CD4-positive, alpha-beta memory T cell (primary cell): ENCODE results near the gene RIMBP2. TPM values are rescaled to one million over a fixed set of nuclear protein-coding genes. Genes with fewer than 3 reads are reported as not detected.

Experiments
- CTCF ChIA-PET: fragments of 350-600 bp; sonication (Branson Sonifier 250); formaldehyde crosslinking; loops from one replicate; lab custom pipeline; 2021; ENCODE audit warnings: inconsistent platforms; ENCODE audit not compliant: partially characterized antibody; lab: Charles Lee
- POLR2A ChIA-PET: fragments of 350-600 bp; sonication (Branson Sonifier 250); formaldehyde crosslinking; loops from one replicate; lab custom pipeline; 2021; ENCODE audit not compliant: partially characterized antibody; lab: Charles Lee
- DNase-seq, 5 donors: peaks; one replicate each; pipeline versions ENCODE4 v3.0.0 to v3.0.0-alpha.2; 2020 to 2022; ENCODE audit warnings: mixed read lengths in 1 of 5
- H3K27ac ChIP-seq: one replicate; pipeline ENCODE4 v1.7.0; 2013; ENCODE audit warnings: low read depth, low read length
- H3K27me3 ChIP-seq: 2 replicates; pipeline ENCODE4 v1.7.0; 2013; ENCODE audit warnings: mild to moderate bottlenecking, low read length, moderate library complexity; ENCODE audit not compliant: insufficient read depth
- H3K36me3 ChIP-seq: 2 replicates; pipeline ENCODE4 v1.7.0; 2013; ENCODE audit warnings: mild to moderate bottlenecking, low read length, moderate library complexity; ENCODE audit not compliant: insufficient read depth
- H3K4me1 ChIP-seq: 2 replicates; pipeline ENCODE4 v1.7.0; 2013; ENCODE audit warnings: mild to moderate bottlenecking, low read length, moderate library complexity; ENCODE audit not compliant: insufficient read depth
- H3K4me3 ChIP-seq, 2 donors: one replicate each; pipeline ENCODE4 v1.7.0; 2013; ENCODE audit warnings: low read length in 2 of 2, mild to moderate bottlenecking in 1 of 2
- H3K9me3 ChIP-seq, 2 donors: one replicate each; pipeline ENCODE4 v1.7.0; 2013; ENCODE audit warnings: low read length in 2 of 2, control low read depth in 1 of 2; ENCODE audit not compliant: control insufficient read depth in 1 of 2
- H3K27ac Mint-ChIP-seq, 7 donors: one replicate each; pipeline ENCODE4 v1.8.0; 2020 to 2021; ENCODE audit warnings: mixed read lengths in 7 of 7, mild to moderate bottlenecking in 6 of 7, inconsistent platforms in 3 of 7, moderate library complexity in 3 of 7
- H3K27me3 Mint-ChIP-seq, 2 donors: one replicate each; pipeline ENCODE4 v1.8.0; 2020 to 2021; ENCODE audit warnings: mixed read lengths in 2 of 2
- H3K36me3 Mint-ChIP-seq, 2 donors: one replicate each; pipeline ENCODE4 v1.8.0; 2020 to 2021; ENCODE audit warnings: mixed read lengths in 2 of 2, inconsistent platforms in 1 of 2, mild to moderate bottlenecking in 1 of 2
- H3K4me1 Mint-ChIP-seq, 4 donors: one replicate each; pipeline ENCODE4 v1.8.0; 2020 to 2021; ENCODE audit warnings: mixed read lengths in 4 of 4, mild to moderate bottlenecking in 1 of 4
- H3K4me3 Mint-ChIP-seq, 8 donors: one replicate each; pipeline ENCODE4 v1.8.0; 2020 to 2021; ENCODE audit warnings: mixed read lengths in 8 of 8, mild to moderate bottlenecking in 7 of 8, moderate library complexity in 6 of 8, inconsistent platforms in 3 of 8
- H3K9me3 Mint-ChIP-seq, 8 donors: one replicate each; pipeline ENCODE4 v1.8.0; 2020 to 2021; ENCODE audit warnings: mixed read lengths in 8 of 8, mild to moderate bottlenecking in 5 of 8, inconsistent platforms in 3 of 8, moderate library complexity in 1 of 8
- intact Hi-C: fragments of 100-400 bp; cut with micrococcal nuclease; formaldehyde crosslinking; loops from one replicate; pipeline ENCODE4 v1.15.1; 2023
- polyA plus RNA-seq, 2 donors: library from polyadenylated mRNA; unstranded; fragments of 300-500 nt; fragmentation: Illumina TruSeq; gene quantifications; one replicate each; pipeline ENCODE4 v1.2.3, GENCODE V29; 2021
- total RNA-seq, 2 experiments: library from RNA; stranded (reverse); gene quantifications; one replicate each; pipeline ENCODE4 v1.2.3, GENCODE V29; 2021

The RIMBP2 gene
- total and polyA plus RNA-seq, 4 experiments from 2014 or later, result 0.20 TPM; not detected in 3

GRCh38 chr12:130622803-130623202 lies 93.3 kb downstream of the RIMBP2 start:
- Histone ChIP-seq H3K4me1 (no peaks in the 10 kb centered on the region), H3K9me3 (no peaks in the 10 kb centered on the region), H3K27ac (no peak overlapping the region), H3K36me3 (no peaks in the 10 kb centered on the region), H3K27me3 (no peaks in the 10 kb centered on the region), H3K4me3 (no peak overlapping the region)
- no peak for DNase-seq
- POLR2A ChIA-PET, result no interaction called here
- intact Hi-C loops, result no loop called here
- H3K27ac Mint-ChIP-seq, result no peak overlapping the region
- H3K27me3 Mint-ChIP-seq, result no peaks in the 10 kb centered on the region
- CTCF ChIA-PET, result no interaction called here
- no peak overlapping the region for H3K4me3 Mint-ChIP-seq
- peaks cover 0 to 11% (median 2%) of the 10 kb centered on the region in 8 donors for H3K9me3 Mint-ChIP-seq
- no peaks in the 10 kb centered on the region for H3K4me1 Mint-ChIP-seq
- no peaks in the 10 kb centered on the region for H3K36me3 Mint-ChIP-seq

GRCh38 chr12:130621696-130622298 lies 94.3 kb downstream of the RIMBP2 start:
- no peak for DNase-seq
- CTCF ChIA-PET, result no interaction called here
- POLR2A ChIA-PET, result no interaction called here

GRCh38 chr12:130620756-130621155 lies 95.3 kb downstream of the RIMBP2 start:
- Histone ChIP-seq H3K4me1 (no peaks in the 10 kb centered on the region), H3K27ac (no peak overlapping the region), H3K4me3 (no peak overlapping the region), H3K36me3 (no peaks in the 10 kb centered on the region), H3K9me3 (no peaks in the 10 kb centered on the region), H3K27me3 (no peaks in the 10 kb centered on the region)
- Mint-ChIP-seq H3K36me3 (no peaks in the 10 kb centered on the region), H3K9me3 (peaks cover 0 to 11% (median 2%) of the 10 kb centered on the region in 8 donors), H3K27ac (no peak overlapping the region), H3K4me3 (no peak overlapping the region), H3K27me3 (no peaks in the 10 kb centered on the region), H3K4me1 (no peaks in the 10 kb centered on the region)
- CTCF ChIA-PET, result no interaction called here
- intact Hi-C loops, result no loop called here
- DNase-seq, result no peak
- POLR2A ChIA-PET, result no interaction called here

More at GRCh38 chr12:130621696-130622298, 94.3 kb downstream of the RIMBP2 start:
- H3K36me3 Mint-ChIP-seq, result no peaks in the 10 kb centered on the region
- H3K36me3 ChIP-seq, result no peaks in the 10 kb centered on the region
- no peaks in the 10 kb centered on the region for H3K27me3 Mint-ChIP-seq
- no peaks in the 10 kb centered on the region for H3K4me1 ChIP-seq
- H3K9me3 ChIP-seq, result no peaks in the 10 kb centered on the region
- H3K27ac Mint-ChIP-seq, result peak overlapping the region in 1 of 7 donors; percentile 80
- no peak overlapping the region for H3K27ac ChIP-seq
- H3K4me3 ChIP-seq, result no peak overlapping the region
- no peaks in the 10 kb centered on the region for H3K27me3 ChIP-seq
- H3K4me1 Mint-ChIP-seq, result no peaks in the 10 kb centered on the region
- intact Hi-C loops, result no loop called here
- H3K9me3 Mint-ChIP-seq, result peaks cover 0 to 11% (median 2%) of the 10 kb centered on the region in 8 donors
- H3K4me3 Mint-ChIP-seq, result no peak overlapping the region

- Mint-ChIP-seq H3K4me1 (no peaks in the 10 kb centered on the region), H3K27ac (no peak overlapping the region), H3K27me3 (no peaks in the 10 kb centered on the region), H3K36me3 (no peaks in the 10 kb centered on the region), H3K4me3 (no peak overlapping the region), H3K9me3 (peaks cover 0 to 6% (median 2%) of the 10 kb centered on the region in 8 donors)
- intact Hi-C loops, result no loop called here
- CTCF ChIA-PET, result no interaction called here
- no peaks in the 10 kb centered on the region for H3K27me3 ChIP-seq
- no peaks in the 10 kb centered on the region for H3K4me1 ChIP-seq
- no peaks in the 10 kb centered on the region for H3K9me3 ChIP-seq
- no peaks in the 10 kb centered on the region for H3K36me3 ChIP-seq
- POLR2A ChIA-PET, result no interaction called here
- H3K27ac ChIP-seq, result no peak overlapping the region
- no peak for DNase-seq
- no peak overlapping the region for H3K4me3 ChIP-seq
These were observed 95.8 kb downstream of the RIMBP2 start for GRCh38 chr12:130620281-130620680.

GRCh38 chr12:130619385-130620001 lies 96.6 kb downstream of the RIMBP2 start:
- Mint-ChIP-seq H3K27ac (no peak overlapping the region), H3K36me3 (no peaks in the 10 kb centered on the region), H3K4me1 (no peaks in the 10 kb centered on the region), H3K4me3 (no peak overlapping the region), H3K27me3 (no peaks in the 10 kb centered on the region), H3K9me3 (peaks cover 0 to 6% (median 2%) of the 10 kb centered on the region in 8 donors)
- Histone ChIP-seq H3K27me3 (no peaks in the 10 kb centered on the region), H3K36me3 (no peaks in the 10 kb centered on the region), H3K4me1 (no peaks in the 10 kb centered on the region), H3K4me3 (no peak overlapping the region), H3K27ac (no peak overlapping the region), H3K9me3 (no peaks in the 10 kb centered on the region)
- ChIA-PET CTCF (no interaction called here), POLR2A (no interaction called here)
- DNase-seq, result no peak
- intact Hi-C loops, result no loop called here

- no peak for DNase-seq
- Histone ChIP-seq H3K36me3 (no peaks in the 10 kb centered on the region), H3K4me3 (no peak overlapping the region), H3K4me1 (no peaks in the 10 kb centered on the region), H3K27ac (no peak overlapping the region), H3K9me3 (no peaks in the 10 kb centered on the region), H3K27me3 (no peaks in the 10 kb centered on the region)
- Mint-ChIP-seq H3K27me3 (no peaks in the 10 kb centered on the region), H3K36me3 (no peaks in the 10 kb centered on the region), H3K9me3 (peaks cover 0 to 2% (median 0%) of the 10 kb centered on the region in 8 donors), H3K4me3 (no peak overlapping the region), H3K27ac (no peak overlapping the region), H3K4me1 (no peaks in the 10 kb centered on the region)
- intact Hi-C loops, result no loop called here
- ChIA-PET POLR2A (no interaction called here), CTCF (no interaction called here)
These were observed 98.9 kb downstream of the RIMBP2 start for GRCh38 chr12:130617219-130617618.

- Mint-ChIP-seq H3K27ac (no peak overlapping the region), H3K4me1 (no peaks in the 10 kb centered on the region), H3K27me3 (no peaks in the 10 kb centered on the region), H3K36me3 (no peaks in the 10 kb centered on the region), H3K4me3 (no peak overlapping the region), H3K9me3 (no peaks in the 10 kb centered on the region)
- Histone ChIP-seq H3K36me3 (no peaks in the 10 kb centered on the region), H3K4me1 (no peaks in the 10 kb centered on the region), H3K4me3 (no peak overlapping the region), H3K9me3 (no peaks in the 10 kb centered on the region), H3K27ac (no peak overlapping the region), H3K27me3 (no peaks in the 10 kb centered on the region)
- ChIA-PET CTCF (no interaction called here), POLR2A (no interaction called here)
- no peak for DNase-seq
- intact Hi-C loops, result no loop called here
These were observed 100.2 kb downstream of the RIMBP2 start for GRCh38 chr12:130615861-130616345.
